ENCODE measurements around the gene SRBD1.
"Not testable (repeated sequence)": the region's sequence is repeated elsewhere in the genome, so short reads cannot be mapped to it uniquely, and the experiment has no call there.

The SRBD1 gene

DNA sequence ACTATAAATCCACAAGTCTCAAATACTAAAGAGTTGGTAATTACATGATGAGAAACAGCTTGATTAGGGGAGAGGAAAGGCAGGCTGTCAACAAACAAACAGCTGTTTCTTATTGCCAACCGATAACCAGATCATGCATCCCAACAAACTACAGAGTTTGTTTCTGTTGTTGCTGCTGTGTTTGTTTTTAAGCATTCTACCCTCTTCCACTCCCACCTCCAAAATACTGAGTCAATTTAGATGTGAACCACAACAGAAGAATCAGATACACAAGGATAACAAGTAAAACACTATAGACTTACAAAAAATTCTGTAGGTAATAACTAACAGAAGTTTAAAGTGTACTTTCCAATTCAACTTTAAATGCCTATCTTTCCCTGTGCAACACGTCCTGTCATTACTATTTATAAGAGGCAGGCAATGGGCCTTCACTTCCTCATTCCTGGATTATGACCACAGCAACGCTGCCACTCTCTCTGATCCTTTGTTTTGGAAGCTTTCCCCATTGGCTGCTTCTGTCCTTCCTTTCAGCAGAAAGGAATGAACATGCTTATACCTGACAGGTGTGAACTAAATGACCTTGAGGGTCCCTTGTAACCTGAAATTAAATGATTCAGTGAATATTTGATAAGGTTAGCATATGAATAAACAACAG lies 152.0 kb downstream of the SRBD1 start:
- no peak for DNase-seq

GRCh38 chr2:45457211-45457945 lies 153.7 kb downstream of the SRBD1 start:
- no peak for DNase-seq

DNA sequence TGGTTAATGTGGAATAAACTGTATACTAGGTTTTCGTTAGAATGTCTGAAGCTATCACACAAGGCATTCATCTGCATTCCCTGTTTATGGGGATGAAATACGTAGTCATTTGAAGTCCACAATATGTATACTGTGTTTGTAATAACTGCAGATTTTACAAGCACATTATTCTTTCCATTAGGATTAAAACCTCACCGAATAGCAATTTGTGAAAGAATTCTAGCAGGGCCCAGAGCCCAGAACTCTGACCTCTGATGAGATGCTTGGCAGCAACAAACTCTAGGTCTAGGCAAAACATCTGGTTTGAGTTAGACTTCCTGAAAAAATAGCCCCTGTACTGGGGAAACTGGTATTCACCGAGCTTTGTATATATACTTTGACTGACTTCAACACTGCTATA lies 158.2 kb downstream of the SRBD1 start:
- no peak for DNase-seq

- no peak for DNase-seq
These were observed 160.4 kb downstream of the SRBD1 start for GRCh38 chr2:45450634-45451033.

DNA sequence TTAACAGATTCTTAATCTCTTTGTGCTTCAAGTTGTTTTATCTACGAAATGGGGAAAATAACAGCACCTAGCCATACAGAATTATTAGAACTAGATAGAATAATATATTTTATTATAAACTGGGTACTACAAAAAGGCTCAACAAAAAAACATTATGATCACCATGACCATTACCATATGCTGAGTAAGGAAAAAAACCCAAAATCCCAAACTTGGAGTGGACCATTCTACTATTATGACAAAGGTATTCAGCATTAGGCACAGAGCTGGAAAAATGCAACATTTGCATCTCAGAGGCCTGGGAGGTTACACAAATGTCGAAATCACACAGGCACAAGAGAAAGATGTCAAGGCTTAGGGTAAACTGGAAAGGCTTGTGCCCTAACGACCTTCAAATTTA lies 162.8 kb downstream of the SRBD1 start:
- no peak for DNase-seq

DNA sequence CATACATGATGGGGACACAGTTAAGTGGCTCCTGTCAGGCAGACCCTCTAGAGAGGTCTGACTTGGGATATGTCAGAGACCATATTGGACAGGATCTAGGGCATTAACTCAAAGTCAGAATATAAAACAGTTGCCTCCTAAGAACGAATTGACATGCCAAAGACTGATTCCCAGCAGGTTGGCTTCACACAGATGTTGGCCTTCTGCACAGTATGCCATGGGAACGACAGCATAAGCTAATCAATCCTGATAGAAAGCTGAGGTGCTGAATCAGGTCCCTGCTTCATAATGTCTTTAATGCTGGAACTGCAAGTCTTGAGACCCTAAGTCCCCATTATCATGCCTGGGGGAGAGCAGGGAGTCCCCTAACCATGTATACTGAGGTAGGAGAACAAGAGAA lies 165.1 kb downstream of the SRBD1 start:
- no peak for DNase-seq

GRCh38 chr2:45445037-45445436 lies 166.0 kb downstream of the SRBD1 start:
- DNase-seq: no peak

DNA sequence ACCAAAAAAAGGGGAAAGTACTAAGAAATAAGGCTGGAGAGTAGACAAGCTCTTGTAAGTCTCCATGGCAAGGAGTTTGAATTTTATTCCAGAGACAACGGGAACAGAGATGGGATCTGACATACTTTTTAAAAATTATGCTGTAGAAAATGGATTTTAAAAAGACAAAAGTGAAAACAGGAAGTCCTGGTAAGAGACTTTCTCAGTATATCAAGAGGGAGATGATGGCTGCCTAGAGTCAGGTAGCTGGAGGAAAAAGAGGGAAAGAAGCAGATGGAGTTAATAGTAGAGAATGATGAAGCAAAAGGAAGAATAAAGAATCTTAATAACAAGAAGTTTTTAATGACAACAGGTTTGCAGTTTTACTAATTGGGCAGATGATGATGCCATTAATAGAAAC lies 168.1 kb downstream of the SRBD1 start:
- DNase-seq: no peak

- DNase-seq: no peak
These were observed 169.0 kb downstream of the SRBD1 start for GRCh38 chr2:45442026-45442425.

GRCh38 chr2:45441571-45441970 lies 169.5 kb downstream of the SRBD1 start:
- no peak for DNase-seq

DNA sequence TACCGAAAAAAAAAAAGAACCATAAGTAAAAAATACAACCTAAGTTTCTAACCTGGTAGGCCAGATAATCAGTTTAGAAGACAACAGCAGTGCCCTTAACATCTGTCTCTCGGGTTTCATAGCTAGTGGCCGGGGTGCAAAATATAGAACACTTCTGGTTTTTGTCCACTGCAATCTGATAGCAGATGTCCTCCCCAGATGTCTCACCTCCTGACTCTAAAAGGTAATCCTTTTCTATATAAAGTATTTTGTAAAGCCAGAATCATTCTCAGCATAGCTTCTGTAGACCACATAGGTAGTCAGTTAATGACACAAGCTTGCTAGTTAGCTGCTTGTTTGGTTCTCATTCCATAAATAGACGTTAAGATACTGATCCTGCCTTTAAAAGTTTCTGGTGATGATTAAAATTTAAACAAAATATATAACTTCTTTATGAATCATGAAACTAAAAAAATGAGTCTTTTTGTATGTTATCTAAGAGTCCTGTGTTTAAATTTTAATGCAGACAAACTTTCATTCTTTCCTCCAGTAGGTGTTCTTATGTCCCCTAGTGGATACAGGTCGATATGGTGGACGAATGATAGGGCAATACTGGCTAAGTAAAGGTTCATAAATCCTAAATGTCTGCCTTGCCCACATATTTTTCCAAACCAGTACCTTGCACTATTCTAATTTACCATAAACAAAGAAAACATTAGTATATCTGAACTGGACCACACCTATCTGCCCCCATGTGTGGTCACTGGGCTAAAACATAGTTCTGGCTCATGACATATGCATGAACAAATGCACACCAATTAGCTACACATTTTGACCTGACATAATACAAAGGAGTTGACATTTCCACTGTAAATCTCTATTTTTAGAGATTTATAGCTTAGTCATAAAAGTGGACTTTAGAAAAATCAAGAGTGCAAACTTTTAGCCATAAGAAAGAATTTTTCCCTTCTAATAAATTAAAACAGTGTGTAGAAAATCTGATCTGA lies 171.0 kb downstream of the SRBD1 start:
- DNase-seq: no peak

GRCh38 chr2:45438872-45439665 lies 172.0 kb downstream of the SRBD1 start:
- DNase-seq: no peak

- no peak for DNase-seq
These were observed 174.6 kb downstream of the SRBD1 start for GRCh38 chr2:45436456-45436855.

- no peak for DNase-seq
These were observed 175.8 kb downstream of the SRBD1 start for GRCh38 chr2:45435316-45435715.

DNA sequence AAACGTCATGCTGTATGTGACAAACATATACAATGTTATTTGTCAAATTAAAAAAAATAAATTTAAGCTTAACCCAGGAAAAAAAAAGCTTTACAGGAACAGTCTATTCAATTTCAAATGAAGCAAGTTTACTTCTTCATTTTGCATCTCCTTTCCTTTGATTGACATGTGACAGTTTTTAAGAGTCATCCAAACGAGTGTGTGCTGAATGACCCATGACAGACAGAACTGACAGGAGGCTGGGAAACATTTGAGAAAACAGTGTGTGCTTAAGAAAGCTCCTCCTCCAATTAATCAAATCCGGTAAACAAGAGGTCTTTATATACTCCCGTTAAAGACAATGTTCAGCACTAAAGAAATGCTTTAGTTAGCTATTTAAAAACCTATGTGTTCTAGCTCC lies 177.7 kb downstream of the SRBD1 start:
- no peak for DNase-seq

DNA sequence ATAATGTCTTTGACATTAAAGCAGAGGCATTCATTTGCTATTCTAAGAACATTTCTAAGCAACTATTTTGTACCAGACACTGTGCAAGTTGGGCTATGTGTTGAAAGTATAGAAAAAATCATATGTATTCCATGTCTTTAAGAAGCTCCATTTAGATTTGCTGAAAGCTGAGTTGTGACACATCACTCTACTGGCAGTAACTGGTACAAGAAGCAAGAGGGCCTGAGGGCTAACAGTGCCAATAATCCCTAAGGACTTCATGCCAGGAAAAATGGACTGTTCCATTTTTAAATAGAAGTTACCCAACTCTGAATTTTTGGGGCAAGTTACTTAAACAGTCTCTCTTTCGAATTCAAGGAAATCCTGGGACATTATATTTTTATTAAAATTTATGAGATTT lies 178.7 kb downstream of the SRBD1 start:
- DNase-seq: no peak

- not testable (repeated sequence) for DNase-seq
These were observed 185.0 kb downstream of the SRBD1 start for GRCh38 chr2:45426025-45426424.

- no peak for DNase-seq
These were observed 188.1 kb downstream of the SRBD1 start for GRCh38 chr2:45422921-45423320.

DNA sequence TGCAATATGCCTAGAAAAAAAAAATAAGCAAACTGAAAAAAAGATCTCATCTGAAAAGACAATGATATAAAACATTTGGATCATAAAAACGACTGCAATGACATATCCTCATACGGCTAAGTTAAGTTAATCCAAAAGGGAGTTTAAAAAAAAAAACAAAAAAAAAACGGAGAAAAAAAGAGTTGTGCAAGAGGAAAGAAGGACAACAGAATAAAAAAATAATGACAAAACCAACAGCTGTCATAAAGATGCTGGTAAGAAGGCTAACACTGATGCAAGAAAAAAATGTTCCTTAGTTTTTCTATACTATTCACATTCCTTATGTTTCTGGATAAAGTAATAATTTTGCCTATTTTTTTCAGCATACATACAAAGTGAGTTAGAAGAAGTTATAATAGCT lies 192.5 kb downstream of the SRBD1 start:
- no peak for DNase-seq

DNA sequence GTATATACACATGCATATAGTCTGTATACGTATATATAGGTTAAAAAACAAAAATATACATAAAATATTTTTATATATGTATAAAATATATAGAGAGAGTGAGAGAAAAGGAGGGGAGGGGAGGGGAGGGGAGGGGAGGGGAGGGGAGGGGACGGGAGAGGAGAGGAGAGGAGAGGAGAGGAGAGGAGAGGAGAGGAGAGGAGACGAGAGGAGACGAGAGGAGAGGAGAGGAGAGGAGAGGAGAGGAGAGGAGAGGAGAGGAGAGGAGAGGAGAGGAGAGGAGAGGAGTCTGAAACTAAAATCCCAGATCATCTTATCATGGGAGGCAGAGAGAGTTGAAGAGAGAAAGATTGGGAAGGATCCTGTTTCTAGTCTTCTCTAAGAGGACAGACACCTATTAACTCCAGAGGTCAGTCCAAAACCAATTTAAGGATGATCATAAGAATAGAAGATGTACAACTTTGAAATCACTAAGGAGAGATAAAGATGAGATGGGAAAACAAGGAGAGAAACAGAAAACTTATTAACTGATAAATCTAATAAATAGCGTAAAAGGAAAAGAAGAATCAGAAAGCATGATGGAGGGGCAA lies 195.4 kb downstream of the SRBD1 start:
- DNase-seq: no peak

DNA sequence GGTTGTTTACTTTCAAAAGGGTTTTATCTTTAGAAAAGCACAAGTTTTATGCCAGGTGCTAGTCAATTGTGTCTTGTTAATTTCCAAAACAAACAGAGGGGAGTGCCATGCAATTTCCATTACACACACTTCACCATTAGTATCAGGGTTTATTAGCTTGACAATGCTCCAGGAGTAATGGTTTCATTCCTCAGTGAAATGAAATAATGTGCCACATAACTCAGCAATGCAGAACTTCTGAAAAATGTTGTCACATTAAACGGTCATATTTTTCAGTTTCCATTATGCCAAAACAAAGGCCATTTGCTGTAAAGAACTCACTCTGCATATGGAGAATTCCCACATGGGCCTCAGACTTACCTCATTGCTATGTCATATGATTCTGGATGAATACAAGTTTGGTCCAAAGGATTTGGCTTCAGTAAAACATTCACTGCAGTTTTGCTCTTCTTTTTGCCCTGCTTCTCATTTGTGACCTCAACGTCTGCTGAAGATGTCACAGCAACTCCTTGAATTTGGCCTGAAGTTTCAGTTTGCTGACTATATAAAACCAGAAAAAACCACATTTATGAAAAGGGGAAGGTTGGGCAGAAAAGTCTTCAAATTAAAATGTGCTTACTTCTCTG lies 198.2 kb downstream of the SRBD1 start:
- DNase-seq: no peak

- no peak for DNase-seq
These were observed 201.4 kb downstream of the SRBD1 start for GRCh38 chr2:45409677-45410076.
